ENCODE measurements around the gene PUS10.

The PUS10 gene

GRCh38 chr2:61017556-61018317, at the start of gene PUS10, which contains the start of gene PEX13:
TSS of gene PUS10 (minus strand) at chr2:61018255. CDS start at chr2:61011890, 6,365 bp downstream.
TSS of gene PEX13 (plus strand) at chr2:61017720. CDS start at chr2:61017760, 40 bp downstream.
- peak; percentile 61 for DNase-seq (ENCODE audit: low read depth)
- peak within 1 kb of the TSS; percentile 96 for H3K4me3 ChIP-seq (ENCODE audit: low read length)
- no peak for TF ChIP-seq CTCF (conservative IDR thresholded peaks at IDR 0.05; ENCODE audit: low read length)

- peak; percentile 75 for DNase-seq (ENCODE audit: low read depth)
- peak within 1 kb of the TSS; percentile 75 for H3K4me3 ChIP-seq (ENCODE audit: low read length)
- TF ChIP-seq CTCF (conservative IDR thresholded peaks at IDR 0.05; ENCODE audit: low read length), result no peak
Observed at GRCh38 chr2:61065714-61066709, 48.0 kb upstream of the PUS10 start, which contains the start of gene SANBR. TSS of gene SANBR (plus strand) at chr2:61065871. CDS start at chr2:61070351, 4,480 bp downstream.

- no peak overlapping the region for H3K4me3 ChIP-seq (ENCODE audit: low read length)
- no peak for DNase-seq (ENCODE audit: low read depth)
- no peak for TF ChIP-seq CTCF (conservative IDR thresholded peaks at IDR 0.05; ENCODE audit: low read length)
Observed at GRCh38 chr2:61059382-61059781, 41.3 kb upstream of the PUS10 start.

- no peak for DNase-seq (ENCODE audit: low read depth)
- no peak overlapping the region for H3K4me3 ChIP-seq (ENCODE audit: low read length)
- TF ChIP-seq CTCF (conservative IDR thresholded peaks at IDR 0.05; ENCODE audit: low read length), result no peak
Observed at GRCh38 chr2:61057562-61057961, 39.5 kb upstream of the PUS10 start.

- no peak for TF ChIP-seq CTCF (conservative IDR thresholded peaks at IDR 0.05; ENCODE audit: low read length)
- no peak for DNase-seq (ENCODE audit: low read depth)
- no peak overlapping the region for H3K4me3 ChIP-seq (ENCODE audit: low read length)
Observed at GRCh38 chr2:61055557-61055956, 37.5 kb upstream of the PUS10 start.

GRCh38 chr2:61045999-61046398, 27.9 kb upstream of the PUS10 start:
- DNase-seq (ENCODE audit: low read depth), result peak; percentile 25
- no peak for TF ChIP-seq CTCF (conservative IDR thresholded peaks at IDR 0.05; ENCODE audit: low read length)
- no peak overlapping the region for H3K4me3 ChIP-seq (ENCODE audit: low read length)

Measured in AG10803 (cell line).